Naive thymus-derived CD4-positive, alpha-beta T cell (primary cell): ENCODE data around the gene TP53BP1. TPM values are rescaled to one million over a fixed set of nuclear protein-coding genes. Genes with fewer than 3 reads are reported as not detected.

Experiments
- ATAC-seq: fragments of 150-1000 bp; cut with Tn5 transposase; 2 replicates; pipeline ENCODE4 v1.10.0; 2021; ENCODE audit warnings: mild to moderate bottlenecking, moderate library complexity
- CTCF ChIA-PET: fragments of 350-600 bp; sonication (Branson Sonifier 250); formaldehyde crosslinking; loops from one replicate; lab custom pipeline; 2021; ENCODE audit warnings: antibody characterized with exemption; lab: Charles Lee
- POLR2A ChIA-PET: fragments of 350-600 bp; sonication (Branson Sonifier 250); formaldehyde crosslinking; loops from one replicate; lab custom pipeline; 2021; ENCODE audit warnings: antibody characterized with exemption, inconsistent platforms; lab: Charles Lee
- DNase-seq, 9 donors: peaks; one replicate each; pipeline versions ENCODE4 v3.0.0 to v3.0.0-alpha.2; 2020 to 2022; ENCODE audit warnings: mixed read lengths in 1 of 9
- H3K27ac ChIP-seq: one replicate; pipeline ENCODE4 v1.7.0; 2013; ENCODE audit warnings: mild to moderate bottlenecking, low read depth, low read length, moderate library complexity
- H3K27me3 ChIP-seq, 2 donors: one replicate each; pipeline ENCODE4 v1.7.0; 2013; ENCODE audit warnings: low read length in 2 of 2, mild to moderate bottlenecking in 2 of 2, moderate library complexity in 2 of 2; ENCODE audit not compliant: control insufficient read depth in 2 of 2, insufficient read depth in 2 of 2
- H3K36me3 ChIP-seq, 3 experiments: 1 replicate in 2 of 3; 2 replicates in 1 of 3; pipeline ENCODE4 v1.7.0; 2013; ENCODE audit warnings: low read length in 3 of 3, mild to moderate bottlenecking in 3 of 3, moderate library complexity in 1 of 3; ENCODE audit not compliant: insufficient read depth in 3 of 3, control insufficient read depth in 2 of 3
- H3K4me1 ChIP-seq, 2 donors: one replicate each; pipeline ENCODE4 v1.7.0; 2013; ENCODE audit warnings: low read length in 2 of 2, mild to moderate bottlenecking in 2 of 2, moderate library complexity in 1 of 2; ENCODE audit not compliant: control insufficient read depth in 2 of 2, insufficient read depth in 2 of 2
- H3K4me3 ChIP-seq: 2 replicates; pipeline ENCODE4 v1.7.0; 2013; ENCODE audit warnings: mild to moderate bottlenecking, low read length
- H3K9me3 ChIP-seq, 3 experiments: 1 replicate in 2 of 3; 2 replicates in 1 of 3; pipeline ENCODE4 v1.7.0; 2013; ENCODE audit warnings: low read length in 3 of 3; ENCODE audit not compliant: control insufficient read depth in 2 of 3
- H3K27ac Mint-ChIP-seq, 9 donors: one replicate each; pipeline ENCODE4 v1.8.0; 2020 to 2022; ENCODE audit warnings: mixed read lengths in 9 of 9, mild to moderate bottlenecking in 8 of 9, moderate library complexity in 5 of 9, inconsistent platforms in 2 of 9
- H3K27me3 Mint-ChIP-seq, 5 donors: one replicate each; pipeline ENCODE4 v1.8.0; 2021 to 2022; ENCODE audit warnings: mixed read lengths in 5 of 5, mild to moderate bottlenecking in 1 of 5
- H3K36me3 Mint-ChIP-seq, 5 donors: one replicate each; pipeline ENCODE4 v1.8.0; 2020 to 2022; ENCODE audit warnings: mixed read lengths in 5 of 5, mild to moderate bottlenecking in 3 of 5, inconsistent platforms in 1 of 5
- H3K4me1 Mint-ChIP-seq, 7 donors: one replicate each; pipeline ENCODE4 v1.8.0; 2020 to 2022; ENCODE audit warnings: mixed read lengths in 7 of 7, mild to moderate bottlenecking in 3 of 7, inconsistent platforms in 1 of 7
- H3K4me3 Mint-ChIP-seq, 10 donors: one replicate each; pipeline ENCODE4 v1.8.0; 2020 to 2022; ENCODE audit warnings: mild to moderate bottlenecking in 10 of 10, mixed read lengths in 10 of 10, moderate library complexity in 6 of 10, inconsistent platforms in 2 of 10
- H3K9me3 Mint-ChIP-seq, 11 donors: one replicate each; pipeline ENCODE4 v1.8.0; 2020 to 2022; ENCODE audit warnings: mixed read lengths in 11 of 11, mild to moderate bottlenecking in 4 of 11, inconsistent platforms in 1 of 11, moderate library complexity in 1 of 11
- intact Hi-C, 2 donors: fragments of 100-400 bp; cut with micrococcal nuclease; formaldehyde crosslinking; loops; one replicate each; pipeline ENCODE4 v1.15.1; 2023
- polyA plus RNA-seq, 2 donors: library from polyadenylated mRNA; unstranded; fragments of 300-500 nt; fragmentation: Illumina TruSeq; gene quantifications; one replicate each; pipeline ENCODE4 v1.2.3, GENCODE V29; 2021
- total RNA-seq, 6 experiments: library from RNA in 5 of 6; stranded (reverse) in 5 of 6; gene quantifications; 1 replicate in 5 of 6; 2 replicates in 1 of 6; pipeline ENCODE4 v1.2.3 and lab custom pipeline; 2021 to 2026

Gene TP53BP1
- total and polyA plus RNA-seq, 7 experiments from 2014 or later = 9.3 to 41.6 (median 34.6) TPM

DNA sequence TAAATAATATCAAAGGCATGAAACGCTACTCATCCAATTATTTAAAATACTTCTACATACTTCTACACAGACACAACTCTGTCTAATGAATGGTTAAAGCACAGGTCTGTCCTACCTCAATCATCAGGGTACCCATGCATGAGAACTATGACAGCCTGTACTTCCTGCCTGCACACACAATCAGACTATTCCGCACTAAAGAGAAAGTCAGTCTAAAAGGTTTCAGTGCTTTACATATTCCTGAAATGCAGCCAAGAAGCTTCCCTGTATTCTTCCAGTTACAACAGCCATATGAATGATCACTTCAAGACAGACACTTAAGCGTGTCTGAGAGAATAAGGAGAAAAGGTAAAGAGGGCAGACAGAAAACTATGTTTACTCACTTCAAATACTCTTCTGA lies 63.3 kb downstream of the TP53BP1 start:
- Mint-ChIP-seq H3K9me3 (no peaks in the 10 kb centered on the region), H3K27ac (peak overlapping the region in 1 of 9 donors; percentile 60), H3K4me3 (no peak overlapping the region), H3K36me3 (peaks cover 14 to 45% (median 21%) of the 10 kb centered on the region in 5 donors), H3K4me1 (peaks cover 0 to 3% (median 0%) of the 10 kb centered on the region in 7 donors), H3K27me3 (no peaks in the 10 kb centered on the region)
- Histone ChIP-seq H3K36me3 (peaks cover 0 to 54% (median 0%) of the 10 kb centered on the region in 3 experiments), H3K4me1 (no peaks in the 10 kb centered on the region), H3K4me3 (no peak overlapping the region), H3K27ac (no peak overlapping the region), H3K9me3 (no peaks in the 10 kb centered on the region), H3K27me3 (no peaks in the 10 kb centered on the region)
- CTCF ChIA-PET = no interaction called here
- POLR2A ChIA-PET = no interaction called here
- intact Hi-C loops = no loop called here
- DNase-seq = no peak
- ATAC-seq = no peak

DNA sequence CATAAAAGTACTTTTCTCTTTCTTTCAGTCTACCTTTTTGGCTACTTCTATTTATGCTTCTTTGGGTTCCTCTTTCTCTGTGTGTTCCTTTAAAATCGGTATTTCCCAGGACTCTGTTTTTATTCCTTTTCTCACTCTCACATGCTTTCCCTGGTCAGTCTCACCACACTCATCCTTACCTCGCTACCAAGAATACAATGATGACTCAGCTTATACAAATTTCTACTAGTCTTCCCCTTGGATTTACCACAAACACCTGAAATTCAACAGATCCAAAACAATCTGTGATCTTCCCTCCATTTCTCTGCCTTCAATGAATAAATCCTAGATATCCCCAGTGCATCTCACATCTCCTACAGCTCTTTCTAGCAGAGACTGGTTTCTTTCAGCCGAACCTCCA lies 69.2 kb downstream of the TP53BP1 start:
- Histone ChIP-seq H3K4me3 (no peak overlapping the region), H3K27ac (no peak overlapping the region), H3K36me3 (peaks cover 0 to 75% (median 6%) of the 10 kb centered on the region in 3 experiments), H3K27me3 (no peaks in the 10 kb centered on the region), H3K9me3 (no peaks in the 10 kb centered on the region), H3K4me1 (no peaks in the 10 kb centered on the region)
- intact Hi-C loops = no loop called here
- Mint-ChIP-seq H3K27me3 (no peaks in the 10 kb centered on the region), H3K9me3 (peaks cover 0 to 1% (median 0%) of the 10 kb centered on the region in 11 donors), H3K4me1 (peaks cover 0 to 15% (median 8%) of the 10 kb centered on the region in 7 donors), H3K36me3 (peaks cover 16 to 59% (median 39%) of the 10 kb centered on the region in 5 donors), H3K27ac (peak overlapping the region in 1 of 9 donors; percentile 71), H3K4me3 (no peak overlapping the region)
- ChIA-PET CTCF (no interaction called here), POLR2A (no interaction called here)
- DNase-seq = no peak
- ATAC-seq = no peak

DNA sequence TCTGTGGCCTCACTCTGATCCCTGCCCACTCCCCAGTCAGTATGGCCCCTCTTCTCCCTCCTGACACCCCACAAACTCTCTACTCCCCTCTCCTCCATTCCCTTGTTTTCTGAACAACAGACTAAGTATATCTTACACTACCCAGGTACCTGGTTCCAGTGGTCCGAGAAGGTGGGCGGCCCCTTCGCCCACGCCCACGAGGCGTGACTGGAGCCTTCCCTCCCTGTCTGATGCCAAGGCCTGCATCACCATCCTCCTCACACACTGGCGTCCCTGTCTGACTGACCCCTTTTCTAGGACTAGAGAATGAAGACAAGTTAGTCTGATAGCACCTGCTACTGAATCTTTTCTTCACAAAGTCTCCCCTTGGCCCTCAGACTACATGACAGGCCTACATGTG lies 72.1 kb downstream of the TP53BP1 start:
- no peak overlapping the region for H3K4me3 Mint-ChIP-seq
- no peaks in the 10 kb centered on the region for H3K27me3 ChIP-seq
- peaks cover 0 to 1% (median 0%) of the 10 kb centered on the region in 11 donors for H3K9me3 Mint-ChIP-seq
- no peaks in the 10 kb centered on the region for H3K4me1 ChIP-seq
- ATAC-seq (no peak), DNase-seq (no peak)
- intact Hi-C loops = no loop called here
- peak overlapping the region in 6 of 9 donors; percentile 30 to 74 (median 46) for H3K27ac Mint-ChIP-seq
- H3K27me3 Mint-ChIP-seq = no peaks in the 10 kb centered on the region
- peaks cover 0 to 15% (median 8%) of the 10 kb centered on the region in 7 donors for H3K4me1 Mint-ChIP-seq
- peaks cover 5 to 64% (median 6%) of the 10 kb centered on the region in 3 experiments for H3K36me3 ChIP-seq
- no peak overlapping the region for H3K4me3 ChIP-seq
- H3K27ac ChIP-seq = no peak overlapping the region
- ChIA-PET CTCF (no interaction called here), POLR2A (no interaction called here)
- no peaks in the 10 kb centered on the region for H3K9me3 ChIP-seq
- peaks cover 13 to 56% (median 31%) of the 10 kb centered on the region in 5 donors for H3K36me3 Mint-ChIP-seq

DNA sequence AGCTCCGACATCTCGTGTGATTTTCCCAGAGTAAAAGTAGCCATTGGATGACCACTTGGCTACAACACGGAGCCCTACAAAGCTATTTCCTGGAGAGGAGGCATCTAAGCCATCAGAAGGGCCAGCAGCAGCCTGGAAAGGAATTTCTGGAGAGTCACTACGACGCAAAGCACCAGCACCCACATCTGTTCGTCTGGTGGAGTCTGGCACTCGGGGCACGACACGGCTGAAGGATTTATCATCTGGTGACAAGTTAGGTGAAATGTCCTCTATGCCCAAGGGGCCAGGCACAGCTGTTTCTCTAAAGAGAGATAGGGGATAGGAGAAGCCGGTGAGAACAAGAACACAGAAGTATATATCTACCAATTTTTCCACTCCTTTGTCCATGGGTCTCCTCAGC lies 72.5 kb downstream of the TP53BP1 start:
- Mint-ChIP-seq H3K27me3 (no peaks in the 10 kb centered on the region), H3K4me3 (no peak overlapping the region), H3K4me1 (peaks cover 0 to 15% (median 8%) of the 10 kb centered on the region in 7 donors), H3K27ac (peak overlapping the region in 1 of 9 donors; percentile 60), H3K36me3 (peaks cover 13 to 60% (median 31%) of the 10 kb centered on the region in 5 donors), H3K9me3 (peaks cover 0 to 1% (median 0%) of the 10 kb centered on the region in 11 donors)
- no peak overlapping the region for H3K4me3 ChIP-seq
- intact Hi-C loops = no loop called here
- CTCF ChIA-PET = no interaction called here
- no peaks in the 10 kb centered on the region for H3K4me1 ChIP-seq
- H3K27me3 ChIP-seq = no peaks in the 10 kb centered on the region
- no peak overlapping the region for H3K27ac ChIP-seq
- ATAC-seq (no peak), DNase-seq (no peak)
- no peaks in the 10 kb centered on the region for H3K9me3 ChIP-seq
- POLR2A ChIA-PET = no interaction called here
- H3K36me3 ChIP-seq = peaks cover 5 to 68% (median 6%) of the 10 kb centered on the region in 3 experiments

DNA sequence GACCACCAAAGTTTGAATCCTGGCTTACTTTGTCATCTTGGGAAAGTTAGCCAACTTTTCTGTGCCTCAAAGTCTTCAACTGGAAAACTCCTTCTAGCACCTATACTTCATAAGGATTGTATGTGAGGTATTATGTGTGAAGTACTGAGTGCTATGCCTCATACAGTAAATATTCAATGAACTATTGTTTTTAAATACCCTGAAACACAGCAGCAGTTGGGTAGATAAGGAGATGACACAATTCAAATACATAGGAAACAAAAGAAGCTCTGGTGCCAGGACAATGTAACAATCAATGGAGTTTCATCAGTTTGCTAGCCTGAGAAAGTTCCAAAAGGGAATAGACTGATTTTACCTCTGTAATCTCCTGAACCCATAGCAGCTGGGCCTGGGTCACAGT lies 78.8 kb downstream of the TP53BP1 start:
- ChIA-PET CTCF (no interaction called here), POLR2A (no interaction called here)
- no peaks in the 10 kb centered on the region for H3K4me1 ChIP-seq
- intact Hi-C loops = no loop called here
- Mint-ChIP-seq H3K4me1 (peaks cover 0 to 13% (median 0%) of the 10 kb centered on the region in 7 donors), H3K36me3 (peaks cover 17 to 51% (median 28%) of the 10 kb centered on the region in 5 donors), H3K4me3 (no peak overlapping the region), H3K27me3 (no peaks in the 10 kb centered on the region), H3K9me3 (no peaks in the 10 kb centered on the region), H3K27ac (peak overlapping the region in 2 of 9 donors; percentile 13 to 34)
- DNase-seq (no peak), ATAC-seq (no peak)
- H3K4me3 ChIP-seq = no peak overlapping the region
- H3K36me3 ChIP-seq = peaks cover 10 to 50% (median 13%) of the 10 kb centered on the region in 3 experiments
- H3K27ac ChIP-seq = no peak overlapping the region
- no peaks in the 10 kb centered on the region for H3K27me3 ChIP-seq
- H3K9me3 ChIP-seq = no peaks in the 10 kb centered on the region

DNA sequence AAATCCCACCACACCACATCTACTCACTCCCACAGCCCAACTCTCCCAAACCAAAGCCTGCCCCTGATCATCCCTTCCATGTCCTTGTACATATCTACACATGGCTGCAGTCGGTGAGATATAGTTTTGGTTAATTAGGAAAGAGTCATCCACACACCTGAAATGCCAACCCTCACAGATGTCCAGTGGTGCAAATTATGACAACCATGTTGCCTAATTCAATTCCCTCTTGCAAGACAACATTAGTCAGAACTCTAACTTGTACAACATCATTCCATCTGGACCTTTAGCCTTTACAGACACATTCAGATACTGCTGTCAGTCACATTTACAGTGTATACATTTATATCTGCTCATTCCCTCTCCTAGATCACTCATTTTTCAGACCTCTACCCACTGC lies 80.9 kb downstream of the TP53BP1 start:
- Mint-ChIP-seq H3K4me1 (peaks cover 0 to 13% (median 0%) of the 10 kb centered on the region in 7 donors), H3K36me3 (peaks cover 30 to 59% (median 36%) of the 10 kb centered on the region in 5 donors), H3K4me3 (no peak overlapping the region), H3K27ac (peak overlapping the region in 7 of 9 donors; percentile 10 to 78 (median 47)), H3K9me3 (no peaks in the 10 kb centered on the region), H3K27me3 (no peaks in the 10 kb centered on the region)
- peaks cover 13 to 67% (median 14%) of the 10 kb centered on the region in 3 experiments for H3K36me3 ChIP-seq
- no peak overlapping the region for H3K4me3 ChIP-seq
- no peaks in the 10 kb centered on the region for H3K9me3 ChIP-seq
- no peak overlapping the region for H3K27ac ChIP-seq
- intact Hi-C loops = no loop called here
- ATAC-seq (no peak), DNase-seq (no peak)
- no peaks in the 10 kb centered on the region for H3K27me3 ChIP-seq
- ChIA-PET POLR2A (interaction anchor here (0.6 kb wide), 1 partner anchor 17 kb away, joined by 3 read pairs; no protein-coding TSS in a partner anchor), CTCF (no interaction called here)
- H3K4me1 ChIP-seq = no peaks in the 10 kb centered on the region
